B cell (primary cell): ENCODE data around the gene P3H3. TPM values are rescaled to one million over a fixed set of nuclear protein-coding genes. Genes with fewer than 3 reads are reported as not detected.

Source experiments
- ATAC-seq: fragments of 200-7000 bp; cut with Tn5 transposase; one replicate; pipeline ENCODE4 v1.10.0; 2021; ENCODE audit warnings: low read depth, mild to moderate bottlenecking, moderate number of reproducible peaks, moderate library complexity
- CTCF ChIA-PET: fragments of 350-600 bp; sonication (Branson Sonifier 250); formaldehyde crosslinking; loops from one replicate; lab custom pipeline; 2021; ENCODE audit warnings: antibody characterized with exemption, inconsistent platforms; lab: Charles Lee
- POLR2A ChIA-PET: fragments of 350-600 bp; sonication (Branson Sonifier 250); formaldehyde crosslinking; loops from one replicate; lab custom pipeline; 2021; ENCODE audit warnings: antibody characterized with exemption; lab: Charles Lee
- DNase-seq: peaks from one replicate; pipeline ENCODE4 v3.0.0; 2013
- H2AFZ ChIP-seq: 2 replicates; pipeline ENCODE4 v1.6.1; 2012; ENCODE audit warnings: mild to moderate bottlenecking, low read depth, low read length; ENCODE audit not compliant: insufficient read depth, poor library complexity, severe bottlenecking
- H3K27ac ChIP-seq, 2 donors: 1 replicate in 1 of 2; 2 replicates in 1 of 2; pipeline ENCODE4 v1.5.1; 2012 to 2013; ENCODE audit warnings: low read length in 2 of 2, mild to moderate bottlenecking in 2 of 2, moderate library complexity in 1 of 2
- H3K27me3 ChIP-seq, 4 experiments: fragments of 200-600 bp in 1 of 4; sonication (generic) in 1 of 4; replicated peaks in 1 of 4; 1 replicate in 2 of 4; 2 replicates in 2 of 4; pipeline versions ENCODE4 v1.6.1 to v1.7.0; 2013 to 2016; ENCODE audit warnings: low read length in 3 of 4, mild to moderate bottlenecking in 2 of 4, mixed read lengths in 1 of 4, moderate library complexity in 1 of 4; ENCODE audit not compliant: insufficient read depth in 4 of 4, control insufficient read depth in 3 of 4; ENCODE audit errors: control extremely low read depth in 1 of 4
- H3K36me3 ChIP-seq, 2 experiments: replicated peaks in 1 of 2; 1 replicate in 1 of 2; 2 replicates in 1 of 2; pipeline versions ENCODE4 v1.6.1 to v1.7.1; 2013; ENCODE audit warnings: low read length in 1 of 2; ENCODE audit not compliant: insufficient read depth in 2 of 2, control insufficient read depth in 1 of 2; ENCODE audit errors: control extremely low read depth in 1 of 2, extremely low read depth in 1 of 2
- H3K4me1 ChIP-seq, 2 donors: fragments of 200-600 bp in 1 of 2; sonication (generic) in 1 of 2; 1 replicate in 1 of 2; 2 replicates in 1 of 2; pipeline versions ENCODE4 v1.5.1 to v1.6.1; 2013 to 2017; ENCODE audit warnings: low read length in 2 of 2; ENCODE audit not compliant: control insufficient read depth in 2 of 2, insufficient read depth in 2 of 2
- H3K4me2 ChIP-seq: replicated peaks from 2 replicates; pipeline ENCODE3; 2012; ENCODE audit warnings: mild to moderate bottlenecking, low read depth, low read length; ENCODE audit not compliant: poor library complexity, severe bottlenecking
- H3K4me3 ChIP-seq, 5 experiments: fragments of 200-600 bp in 1 of 5; sonication (generic) in 1 of 5; 1 replicate in 3 of 5; 2 replicates in 2 of 5; pipeline versions ENCODE4 v1.5.1 to v1.7.0; 2011 to 2016; ENCODE audit warnings: low read length in 4 of 5, mild to moderate bottlenecking in 4 of 5, low read depth in 2 of 5, control low read depth in 1 of 5, moderate library complexity in 1 of 5; ENCODE audit not compliant: insufficient read depth in 1 of 5; ENCODE audit errors: control extremely low read depth in 1 of 5, extremely low read depth in 1 of 5
- H3K79me2 ChIP-seq: fragments of 200-600 bp; sonication (generic); one replicate; pipeline ENCODE4 v1.6.0; 2016; ENCODE audit warnings: low read length; ENCODE audit not compliant: control insufficient read depth, insufficient read depth
- H3K9ac ChIP-seq: fragments of 200-600 bp; sonication (generic); 2 replicates; pipeline ENCODE4 v1.6.1; 2017; ENCODE audit warnings: mild to moderate bottlenecking, low read length, moderate library complexity
- H3K9me3 ChIP-seq, 3 donors: one replicate each; pipeline versions ENCODE4 v1.6.1 to v1.7.1; 2013; ENCODE audit warnings: low read length in 2 of 3; ENCODE audit not compliant: control insufficient read depth in 2 of 3, insufficient read depth in 1 of 3; ENCODE audit errors: control extremely low read depth in 1 of 3
- H4K20me1 ChIP-seq: 2 replicates; pipeline ENCODE4 v1.6.0; 2012; ENCODE audit warnings: mild to moderate bottlenecking, low read length; ENCODE audit not compliant: insufficient read depth, control insufficient read depth, poor library complexity, severe bottlenecking
- H3K27ac Mint-ChIP-seq: one replicate; pipeline ENCODE4 v1.8.0; 2021; ENCODE audit warnings: mixed read lengths
- H3K27me3 Mint-ChIP-seq: one replicate; pipeline ENCODE4 v1.8.0; 2021; ENCODE audit warnings: mixed read lengths
- H3K4me1 Mint-ChIP-seq: one replicate; pipeline ENCODE4 v1.8.0; 2021; ENCODE audit warnings: mixed read lengths
- H3K4me3 Mint-ChIP-seq: one replicate; pipeline ENCODE4 v1.8.0; 2021; ENCODE audit warnings: mixed read lengths
- H3K9me3 Mint-ChIP-seq: one replicate; pipeline ENCODE4 v1.8.0; 2022; ENCODE audit warnings: mixed read lengths; ENCODE audit not compliant: insufficient read depth
- CTCF ChIP-seq: fragments of 200-600 bp; IDR thresholded peaks from one replicate; pipeline ENCODE4 v1.8.0; 2022; ENCODE audit warnings: antibody characterized with exemption, mild to moderate bottlenecking
- EZH2 ChIP-seq: IDR thresholded peaks from 2 replicates; pipeline ENCODE4 v1.6.1; 2012; ENCODE audit warnings: borderline replicate concordance, low read depth, mild to moderate bottlenecking, moderate library complexity, low read length; ENCODE audit not compliant: insufficient read depth, poor library complexity, severe bottlenecking
- WGBS: methylation state at CpG from one replicate; pipeline ENCODE4 v1.1.5; 2013; ENCODE audit warnings: missing lambda C conversion rate; ENCODE audit not compliant: insufficient coverage; 5-methylcytosine and 5-hydroxymethylcytosine counted together
- intact Hi-C: fragments of 100-400 bp; cut with micrococcal nuclease; formaldehyde crosslinking; loops from one replicate; pipeline ENCODE4 v1.10.0; 2022
- polyA plus RNA-seq: library from polyadenylated mRNA; depleted of rRNA; stranded (reverse); fragments of >200 nt; gene quantifications from 2 replicates; pipeline ENCODE4 v1.2.3, GENCODE V29; 2012
- total RNA-seq, 2 donors: library from RNA; stranded (reverse); fragments of 120-200 nt in 1 of 2; gene quantifications; 1 replicate in 1 of 2; 2 replicates in 1 of 2; pipeline versions ENCODE4 v1.2.3 to v1.2.4, GENCODE V29; 2013 to 2022

P3H3 gene
- total and polyA plus RNA-seq, 2 donors (not counting 1 experiment from before 2014, with no cell fraction given) = 0.09 TPM; not detected in 1

DNA sequence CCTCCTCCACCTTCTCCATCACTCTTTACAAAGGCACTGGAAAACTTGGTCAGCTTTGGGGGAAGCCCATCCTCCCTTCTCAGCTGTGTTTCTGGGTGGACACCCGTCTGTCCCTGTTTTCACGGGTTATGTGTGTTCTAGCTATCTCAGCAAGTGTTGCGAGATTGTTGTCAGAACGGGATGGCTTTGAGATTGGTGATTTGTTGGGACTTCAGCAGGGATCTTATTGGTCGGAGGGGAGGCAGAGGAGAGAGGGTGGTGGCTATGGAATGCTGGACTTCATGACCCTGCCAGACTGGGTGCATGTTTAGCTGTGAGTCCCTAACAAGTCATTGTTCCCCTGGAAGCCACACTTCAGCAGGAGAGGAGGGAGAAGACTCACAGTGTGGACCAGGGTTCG, 25.8 kb downstream of the P3H3 start:
- no peak for ATAC-seq
- Histone ChIP-seq H3K9ac (no peak overlapping the region), H3K79me2 (peaks cover 48% of the 10 kb centered on the region), H3K27me3 (no peaks in the 10 kb centered on the region), H2AFZ (no peak overlapping the region), H4K20me1 (peaks cover 5% of the 10 kb centered on the region), H3K4me3 (no peak overlapping the region), H3K27ac (no peak overlapping the region), H3K36me3 (peaks cover 0 to 45% of the 10 kb centered on the region in 2 experiments), H3K4me2 (no peak overlapping the region), H3K4me1 (peaks cover 6 to 23% of the 10 kb centered on the region in 2 donors), H3K9me3 (no peaks in the 10 kb centered on the region)
- Mint-ChIP-seq H3K27ac (no peak overlapping the region), H3K4me1 (peaks cover 23% of the 10 kb centered on the region), H3K4me3 (peak overlapping the region; percentile 92), H3K9me3 (no peaks in the 10 kb centered on the region), H3K27me3 (no peaks in the 10 kb centered on the region)
- DNase-seq = no peak
- TF ChIP-seq EZH2 = no peak
- TF ChIP-seq CTCF = no peak
- intact Hi-C loops = loop anchor here (5.0 kb wide), 3 partner anchors 83 to 297 kb away; partner anchors contain the start of genes IFFO1 and PTMS
- 98% methylated on average over 5 of the region's 6 CpGs for WGBS
- POLR2A ChIA-PET = interaction anchor here (0.6 to 5.3 kb wide), 3 partner anchors 13 to 193 kb away, joined by 3 to 49 read pairs (median 8); partner anchors contain the start of gene TPI1
- CTCF ChIA-PET = interaction anchor here (3.3 to 6.7 kb wide), 2 partner anchors 16 to 101 kb away, joined by 15 to 136 read pairs; partner anchors contain the start of genes MLF2, SPSB2 and TPI1

- TF ChIP-seq EZH2 (no peak), CTCF (no peak)
- DNase-seq = no peak
- Mint-ChIP-seq H3K27me3 (no peaks in the 10 kb centered on the region), H3K27ac (no peak overlapping the region), H3K4me3 (no peak overlapping the region), H3K9me3 (no peaks in the 10 kb centered on the region), H3K4me1 (peaks cover 16% of the 10 kb centered on the region)
- no peak overlapping the region for H3K9ac ChIP-seq
- H3K79me2 ChIP-seq = peaks cover 48% of the 10 kb centered on the region
- H3K4me2 ChIP-seq = no peak overlapping the region
- H3K9me3 ChIP-seq = no peaks in the 10 kb centered on the region
- H3K27ac ChIP-seq = no peak overlapping the region
- H3K36me3 ChIP-seq = peaks cover 0 to 53% of the 10 kb centered on the region in 2 experiments
- H2AFZ ChIP-seq = no peak overlapping the region
- ATAC-seq = no peak
- ChIA-PET CTCF (interaction anchor here (1.0 to 6.7 kb wide), 3 partner anchors 15 to 102 kb away, joined by 3 to 136 read pairs (median 3); partner anchors contain the start of genes MLF2, SPSB2 and TPI1), POLR2A (interaction anchor here (5.3 kb wide), 1 partner anchor 12 kb away, joined by 49 read pairs; the partner anchor contains the start of gene TPI1)
- no peak overlapping the region for H3K4me3 ChIP-seq
- intact Hi-C loops = no loop called here
- H4K20me1 ChIP-seq = peaks cover 5% of the 10 kb centered on the region
- peaks cover 6 to 22% of the 10 kb centered on the region in 2 donors for H3K4me1 ChIP-seq
- WGBS = 97% methylated on average over 13 of the region's 14 CpGs
- H3K27me3 ChIP-seq = no peaks in the 10 kb centered on the region
Measured at GRCh38 chr12:6855322-6855721, 27.1 kb downstream of the P3H3 start.
